OCI-LY7 (cell line): ENCODE results near the gene REEP5.

Experiments
- EZH2phosphoT487 ChIP-seq: fragments of 200-600 bp; sonication (generic); IDR thresholded peaks from 2 replicates; pipeline ENCODE4 v1.6.1; 2018; ENCODE audit warnings: low read depth, borderline replicate concordance, mild to moderate bottlenecking, mixed run types, antibody characterized with exemption, low read length, moderate library complexity, mixed read lengths
- TF ChIP-seq, protein P1 (sequence below): fragments of 200-600 bp; sonication (generic); conservative IDR thresholded peaks from 2 replicates; pipeline ENCODE4 v1.5.1; 2014; ENCODE audit warnings: mild to moderate bottlenecking, antibody characterized with exemption, low read length, moderate library complexity, mixed read lengths

DNA sequence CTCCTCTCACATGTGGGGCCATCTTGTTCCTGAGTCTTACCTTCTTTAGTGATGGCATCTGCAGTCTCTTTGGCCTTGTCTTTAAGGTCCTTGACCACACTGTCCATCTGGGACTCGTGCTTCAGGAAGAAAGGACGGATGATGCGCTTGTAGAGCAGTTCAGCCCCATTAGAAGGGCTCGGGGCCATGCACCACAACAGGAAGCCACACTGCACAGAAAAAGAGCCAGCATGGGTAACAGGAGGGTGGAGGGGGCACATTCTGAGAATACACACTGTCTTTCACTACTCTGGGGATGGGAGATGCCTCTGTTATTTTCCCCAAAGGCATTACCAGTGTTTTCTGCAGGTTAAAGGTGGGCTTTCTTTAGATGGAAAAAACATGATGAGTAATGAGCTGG is 35.1 kb downstream of the REEP5 start:
- TF ChIP-seq, protein P1, sequence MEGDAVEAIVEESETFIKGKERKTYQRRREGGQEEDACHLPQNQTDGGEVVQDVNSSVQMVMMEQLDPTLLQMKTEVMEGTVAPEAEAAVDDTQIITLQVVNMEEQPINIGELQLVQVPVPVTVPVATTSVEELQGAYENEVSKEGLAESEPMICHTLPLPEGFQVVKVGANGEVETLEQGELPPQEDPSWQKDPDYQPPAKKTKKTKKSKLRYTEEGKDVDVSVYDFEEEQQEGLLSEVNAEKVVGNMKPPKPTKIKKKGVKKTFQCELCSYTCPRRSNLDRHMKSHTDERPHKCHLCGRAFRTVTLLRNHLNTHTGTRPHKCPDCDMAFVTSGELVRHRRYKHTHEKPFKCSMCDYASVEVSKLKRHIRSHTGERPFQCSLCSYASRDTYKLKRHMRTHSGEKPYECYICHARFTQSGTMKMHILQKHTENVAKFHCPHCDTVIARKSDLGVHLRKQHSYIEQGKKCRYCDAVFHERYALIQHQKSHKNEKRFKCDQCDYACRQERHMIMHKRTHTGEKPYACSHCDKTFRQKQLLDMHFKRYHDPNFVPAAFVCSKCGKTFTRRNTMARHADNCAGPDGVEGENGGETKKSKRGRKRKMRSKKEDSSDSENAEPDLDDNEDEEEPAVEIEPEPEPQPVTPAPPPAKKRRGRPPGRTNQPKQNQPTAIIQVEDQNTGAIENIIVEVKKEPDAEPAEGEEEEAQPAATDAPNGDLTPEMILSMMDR, result no peak
- no peak for TF ChIP-seq EZH2phosphoT487
